ENCODE measurements around the gene RIN1.
A peak's percentile ranks its signal among the peaks of the same experiment; 100 is the strongest.

Gene RIN1

GRCh38 chr11:66291303-66291705, 44.9 kb downstream of the RIN1 start:
- no peak overlapping the region for H3K4me3 ChIP-seq (ENCODE audit: low read depth, low read length)
- no peak for DNase-seq (ENCODE audit: low read depth)
- TF ChIP-seq CTCF (conservative IDR thresholded peaks at IDR 0.05; ENCODE audit: low read depth, low read length): no peak

GRCh38 chr11:66290330-66290621, 46.0 kb downstream of the RIN1 start:
- no peak for DNase-seq (ENCODE audit: low read depth)
- H3K4me3 ChIP-seq (ENCODE audit: low read depth, low read length): no peak overlapping the region
- no peak for TF ChIP-seq CTCF (conservative IDR thresholded peaks at IDR 0.05; ENCODE audit: low read depth, low read length)

GRCh38 chr11:66289548-66290329, 46.5 kb downstream of the RIN1 start:
- H3K4me3 ChIP-seq (ENCODE audit: low read depth, low read length): peak overlapping the region; percentile 74
- no peak for DNase-seq (ENCODE audit: low read depth)
- no peak for TF ChIP-seq CTCF (conservative IDR thresholded peaks at IDR 0.05; ENCODE audit: low read depth, low read length)

GRCh38 chr11:66288671-66289547, 47.3 kb downstream of the RIN1 start, which contains the start of gene YIF1A:
TSS of gene YIF1A (minus strand) at chr11:66289143. CDS start at chr11:66288985, 158 bp downstream.
- peak; percentile 100 for DNase-seq (ENCODE audit: low read depth)
- TF ChIP-seq CTCF (conservative IDR thresholded peaks at IDR 0.05; ENCODE audit: low read depth, low read length): no peak
- peak within 1 kb of the TSS; percentile 85 for H3K4me3 ChIP-seq (ENCODE audit: low read depth, low read length)

- peak overlapping the region; percentile 85 for H3K4me3 ChIP-seq (ENCODE audit: low read depth, low read length)
- no peak for TF ChIP-seq CTCF (conservative IDR thresholded peaks at IDR 0.05; ENCODE audit: low read depth, low read length)
- DNase-seq (ENCODE audit: low read depth): peak; percentile 27
Measured at GRCh38 chr11:66287889-66288670, 48.2 kb downstream of the RIN1 start.

GRCh38 chr11:66287211-66287888, 48.9 kb downstream of the RIN1 start:
- TF ChIP-seq CTCF (conservative IDR thresholded peaks at IDR 0.05; ENCODE audit: low read depth, low read length): no peak
- DNase-seq (ENCODE audit: low read depth): no peak
- peak overlapping the region; percentile 85 for H3K4me3 ChIP-seq (ENCODE audit: low read depth, low read length)

Data from choroid plexus epithelial cell (primary cell).